GM18526 (cell line): Measurements from ENCODE around the gene ALKAL2.

Source experiments
- POLR2A ChIP-seq: IDR thresholded peaks from 3 replicates; pipeline ENCODE4 v1.6.1; 2011; ENCODE audit not compliant: insufficient read length; ENCODE audit errors: extremely low read depth

The ALKAL2 gene

GRCh38 chr2:263774-264492 lies 24.0 kb downstream of the ALKAL2 start, which contains the start of gene SH3YL1:
Gene SH3YL1 (minus strand): TSS chr2:264032. CDS start chr2:263984, 48 bp downstream.
- TF ChIP-seq POLR2A: no peak

GRCh38 chr2:263022-263738 lies 24.7 kb downstream of the ALKAL2 start:
- no peak for TF ChIP-seq POLR2A

- no peak for TF ChIP-seq POLR2A
Measured at GRCh38 chr2:262117-262516, 25.8 kb downstream of the ALKAL2 start.

GRCh38 chr2:260507-261161 lies 27.3 kb downstream of the ALKAL2 start:
- TF ChIP-seq POLR2A: no peak

GRCh38 chr2:259789-260331 lies 28.0 kb downstream of the ALKAL2 start:
- TF ChIP-seq POLR2A: no peak

- TF ChIP-seq POLR2A: no peak
Measured at GRCh38 chr2:258933-259332, 29.0 kb downstream of the ALKAL2 start.

- TF ChIP-seq POLR2A: no peak
Measured at GRCh38 chr2:257842-258241, 30.0 kb downstream of the ALKAL2 start.

- TF ChIP-seq POLR2A: no peak
Measured at GRCh38 chr2:257429-257828, 30.5 kb downstream of the ALKAL2 start.

GRCh38 chr2:256094-256493 lies 31.8 kb downstream of the ALKAL2 start:
- TF ChIP-seq POLR2A: no peak

- no peak for TF ChIP-seq POLR2A
Measured at GRCh38 chr2:255195-255594, 32.7 kb downstream of the ALKAL2 start.

GRCh38 chr2:254241-254640 lies 33.6 kb downstream of the ALKAL2 start:
- TF ChIP-seq POLR2A: no peak

GRCh38 chr2:253202-253638 lies 34.7 kb downstream of the ALKAL2 start:
- no peak for TF ChIP-seq POLR2A

- TF ChIP-seq POLR2A: no peak
Measured at GRCh38 chr2:252001-252602, 35.8 kb downstream of the ALKAL2 start.

- no peak for TF ChIP-seq POLR2A
Measured at GRCh38 chr2:249538-250042, 38.3 kb downstream of the ALKAL2 start.

- no peak for TF ChIP-seq POLR2A
Measured at GRCh38 chr2:248724-249123, 39.2 kb downstream of the ALKAL2 start.
